Transverse colon (tissue), 4 donors: ENCODE measurements around the gene ELOA2. TPM values are rescaled to one million over a fixed set of nuclear protein-coding genes. Genes with fewer than 3 reads are reported as not detected.
A peak's percentile ranks its signal among the peaks of the same experiment; 100 is the strongest.

Source experiments
- DNase-seq: peaks from one replicate; pipeline ENCODE4 v3.0.0-alpha.2; 2019
- H3K27ac ChIP-seq, 4 donors: fragments of 200-600 bp; sonication (generic); 2 replicates each; pipeline ENCODE4 v1.5.1; 2016 to 2018; ENCODE audit warnings: inconsistent platforms in 4 of 4
- H3K27me3 ChIP-seq: fragments of 200-600 bp; sonication (generic); 2 replicates; pipeline ENCODE4 v1.5.1; 2017; ENCODE audit warnings: inconsistent platforms
- H3K36me3 ChIP-seq, 4 donors: fragments of 200-600 bp; sonication (generic); 2 replicates each; pipeline ENCODE4 v1.5.1; 2017 to 2019; ENCODE audit warnings: inconsistent platforms in 4 of 4
- H3K4me1 ChIP-seq, 4 donors: fragments of 200-600 bp; sonication (generic); 2 replicates each; pipeline ENCODE4 v1.5.1; 2017 to 2020; ENCODE audit warnings: inconsistent platforms in 4 of 4
- H3K4me3 ChIP-seq, 4 donors: fragments of 200-600 bp; sonication (generic); 1 replicate in 1 of 4; 2 replicates in 3 of 4; pipeline versions ENCODE4 v1.5.1 to v1.6.1; 2017 to 2019; ENCODE audit warnings: inconsistent platforms in 4 of 4
- H3K9me3 ChIP-seq, 2 donors: fragments of 200-600 bp; sonication (generic); 2 replicates each; pipeline ENCODE4 v1.5.1; 2017 to 2019; ENCODE audit warnings: inconsistent platforms in 2 of 2
- CTCF ChIP-seq, 5 experiments: fragments of 200-600 bp in 3 of 5; fragments of 450-650 bp in 2 of 5; sonication (generic) in 3 of 5; IDR thresholded peaks; 1 replicate in 2 of 5; 2 replicates in 3 of 5; pipeline ENCODE4 v1.5.1; 2016 to 2017; ENCODE audit warnings: antibody characterized with exemption in 5 of 5, inconsistent platforms in 3 of 5, mild to moderate bottlenecking in 2 of 5, moderate library complexity in 1 of 5
- EP300 ChIP-seq: sonication (generic); formaldehyde crosslinking; IDR thresholded peaks from one replicate; pipeline ENCODE4 v1.6.1; 2017; ENCODE audit warnings: antibody characterized with exemption, low read depth
- POLR2A ChIP-seq: fragments of 450-650 bp; IDR thresholded peaks from one replicate; pipeline ENCODE4 v1.6.1; 2016; ENCODE audit warnings: antibody characterized with exemption, mild to moderate bottlenecking, moderate library complexity
- POLR2AphosphoS5 ChIP-seq, 3 donors: sonication (generic); formaldehyde crosslinking; IDR thresholded peaks; one replicate each; pipeline ENCODE4 v1.6.1; 2016; ENCODE audit warnings: antibody characterized with exemption in 3 of 3
- WGBS, 2 donors: methylation state at CpG; one replicate each; pipeline ENCODE4 v1.1.5; 2018; ENCODE audit warnings: low coverage in 1 of 2; 5-methylcytosine and 5-hydroxymethylcytosine counted together
- in situ Hi-C, 4 donors: fragments of 200-750 bp; cut with MboI; loops; one replicate each; pipeline versions ENCODE4 v1.15.0 to v1.15.1; 2017; ENCODE audit warnings: low sequenced_read_pairs in 3 of 4, low pct_ligation_motif_present in 1 of 4, low pct_unique_long_range_greater_than_20kb in 1 of 4
- intact Hi-C: fragments of 100-400 bp; cut with DNase I; formaldehyde crosslinking; loops from one replicate; pipeline ENCODE4 v1.15.1; 2023; ENCODE audit warnings: low total_unique reads
- total RNA-seq, 4 donors: library from RNA; depleted of rRNA; stranded (reverse); fragments of >200 nt; gene quantifications; one replicate each; pipeline ENCODE4 v1.1.0, GENCODE V29; 2016

The ELOA2 gene
- total RNA-seq, 4 donors from 2014 or later, result not detected

- WGBS, 2 donors, result 41 to 47% methylated on average over 6 to 13 of the region's 13 CpGs
- peak; percentile 9 for DNase-seq
- TF ChIP-seq POLR2A (no peak), POLR2AphosphoS5 (IDR thresholded peaks at IDR 0.05) (no peak), CTCF (IDR thresholded peaks at IDR 0.05) (no peak), EP300 (no peak)
These were observed 39.9 kb upstream of the ELOA2 start for GRCh38 chr18:47075098-47075883.

GRCh38 chr18:47067648-47068047 lies 32.2 kb upstream of the ELOA2 start:
- intact Hi-C loops, result no loop called here
- Histone ChIP-seq H3K4me1 (no peaks in the 10 kb centered on the region), H3K4me3 (no peak overlapping the region), H3K27ac (no peak overlapping the region), H3K27me3 (no peaks in the 10 kb centered on the region), H3K9me3 (no peaks in the 10 kb centered on the region), H3K36me3 (no peaks in the 10 kb centered on the region)
- in situ Hi-C loops, result no loop called here
- WGBS, 2 donors, result 52 to 83% methylated on average over 1 to 3 of the region's 3 CpGs
- TF ChIP-seq POLR2A (no peak), POLR2AphosphoS5 (IDR thresholded peaks at IDR 0.05) (no peak), EP300 (no peak), CTCF (IDR thresholded peaks at IDR 0.05) (no peak)
- no peak for DNase-seq

More at GRCh38 chr18:47075098-47075883, 39.9 kb upstream of the ELOA2 start:
- Histone ChIP-seq H3K9me3 (no peaks in the 10 kb centered on the region), H3K4me3 (no peak overlapping the region), H3K4me1 (no peaks in the 10 kb centered on the region), H3K36me3 (no peaks in the 10 kb centered on the region), H3K27me3 (no peaks in the 10 kb centered on the region), H3K27ac (no peak overlapping the region)
- in situ Hi-C loops, result no loop called here
- intact Hi-C loops, result no loop called here

- Histone ChIP-seq H3K9me3 (no peaks in the 10 kb centered on the region), H3K4me3 (no peak overlapping the region), H3K4me1 (no peaks in the 10 kb centered on the region), H3K27ac (no peak overlapping the region), H3K36me3 (no peaks in the 10 kb centered on the region), H3K27me3 (no peaks in the 10 kb centered on the region)
- intact Hi-C loops, result no loop called here
- in situ Hi-C loops, result no loop called here
- TF ChIP-seq EP300, result no peak
- no peak for TF ChIP-seq POLR2A
- no peak for TF ChIP-seq POLR2AphosphoS5 (IDR thresholded peaks at IDR 0.05)
- TF ChIP-seq CTCF (IDR thresholded peaks at IDR 0.05), result no peak
- 92 to 96% methylated on average over 4 to 8 of the region's 8 CpGs for WGBS, 2 donors
- no peak for DNase-seq
These were observed 27.7 kb upstream of the ELOA2 start for GRCh38 chr18:47063096-47063495.

- no peak overlapping the region for H3K27ac ChIP-seq
- WGBS, 2 donors, result 50 to 51% methylated on average over 2 of the region's 2 CpGs
These were observed 27.1 kb upstream of the ELOA2 start for GRCh38 chr18:47062471-47062870.

More at GRCh38 chr18:47062471-47062870, 27.1 kb upstream of the ELOA2 start:
- no peaks in the 10 kb centered on the region for H3K4me1 ChIP-seq
- TF ChIP-seq POLR2A (no peak), CTCF (IDR thresholded peaks at IDR 0.05) (no peak), POLR2AphosphoS5 (IDR thresholded peaks at IDR 0.05) (no peak), EP300 (no peak)
- intact Hi-C loops, result no loop called here
- H3K9me3 ChIP-seq, result no peaks in the 10 kb centered on the region
- no peak for DNase-seq
- no peaks in the 10 kb centered on the region for H3K27me3 ChIP-seq
- no peak overlapping the region for H3K4me3 ChIP-seq
- H3K36me3 ChIP-seq, result no peaks in the 10 kb centered on the region
- in situ Hi-C loops, result no loop called here
